GM12878 (cell line): ENCODE data around the gene TICRR. TPM values are rescaled to one million over a fixed set of nuclear protein-coding genes. Genes with fewer than 3 reads are reported as not detected.

Experiments used
- ATAC-seq: fragments of 200-7000 bp; cut with Tn5 transposase; 3 replicates; pipeline ENCODE4 v1.9.1; 2020; ENCODE audit warnings: mild to moderate bottlenecking, moderate library complexity
- BruUV-seq: library from RNA; stranded (reverse); fragments of 400-500 nt; replicated peaks from 2 replicates; lab custom pipeline; 2021; lab: Mats Ljungman, UMichigan
- CTCF ChIA-PET: fragments of 300-600 bp; sonication (Branson Sonifier 250); formaldehyde crosslinking; extraction: SDS; loops from one replicate; lab custom pipeline; 2021; ENCODE audit warnings: inconsistent platforms; lab: Yijun Ruan, JAX
- POLR2A ChIA-PET: fragments of 350-600 bp; formaldehyde crosslinking; extraction: SDS; loops from one replicate; lab custom pipeline; 2021; ENCODE audit warnings: inconsistent platforms; lab: Charles Lee
- RAD21 ChIA-PET: fragments of 300-600 bp; sonication (Branson Sonifier 250); formaldehyde crosslinking; loops from one replicate; lab custom pipeline; 2023; ENCODE audit warnings: antibody characterized with exemption; ENCODE audit not compliant: unreplicated experiment; lab: Charles Lee
- SMC1A ChIA-PET: fragments of 300-600 bp; sonication (Branson Sonifier 250); formaldehyde crosslinking; loops from one replicate; lab custom pipeline; 2023; ENCODE audit not compliant: unreplicated experiment, uncharacterized antibody; lab: Charles Lee
- DNase-seq: peaks from one replicate; pipeline ENCODE4 v3.0.0-alpha.2; 2011; ENCODE audit warnings: low read depth, low spot score
- FAIRE-seq: peaks from 3 replicates; lab custom pipeline; 2011; peaks lifted over from hg19 to GRCh38; lab: Jason Lieb, UNC
- H2AFZ ChIP-seq: 2 replicates; pipeline ENCODE4 v1.6.0; 2011; ENCODE audit warnings: low read depth, low read length, control low read depth; ENCODE audit not compliant: control insufficient read depth
- H3K27ac ChIP-seq: 2 replicates; pipeline ENCODE4 v1.5.1; 2011; ENCODE audit warnings: control low read depth; ENCODE audit not compliant: control insufficient read depth, insufficient read depth
- H3K27me3 ChIP-seq, 2 experiments: replicated peaks in 1 of 2; 2 replicates each; pipeline versions ENCODE4 v1.6.0 to v1.6.1; 2011; ENCODE audit warnings: low read length in 1 of 2; ENCODE audit not compliant: control insufficient read depth in 2 of 2, insufficient read depth in 2 of 2
- H3K36me3 ChIP-seq, 2 experiments: 2 replicates each; pipeline ENCODE4 v1.5.1; 2011; ENCODE audit warnings: low read length in 1 of 2; ENCODE audit not compliant: control insufficient read depth in 2 of 2, insufficient read depth in 2 of 2
- H3K4me1 ChIP-seq: 2 replicates; pipeline ENCODE4 v1.6.1; 2011; ENCODE audit warnings: mild to moderate bottlenecking, low read length, moderate library complexity, mixed read lengths; ENCODE audit not compliant: control insufficient read depth, insufficient read depth
- H3K4me2 ChIP-seq: 2 replicates; pipeline ENCODE4 v1.6.0; 2011; ENCODE audit warnings: control low read depth; ENCODE audit not compliant: control insufficient read depth, insufficient read depth
- H3K4me3 ChIP-seq: fragments of 200-600 bp; sonication (generic); 2 replicates; pipeline ENCODE4 v1.5.1; 2016
- H3K79me2 ChIP-seq: 2 replicates; pipeline ENCODE4 v1.6.0; 2011; ENCODE audit warnings: low read length; ENCODE audit not compliant: control insufficient read depth, insufficient read depth
- H3K9ac ChIP-seq: 2 replicates; pipeline ENCODE4 v1.8.0; 2011; ENCODE audit warnings: low read length, control low read depth, mixed read lengths; ENCODE audit not compliant: control insufficient read depth, insufficient read depth
- H3K9me3 ChIP-seq: replicated peaks from 3 replicates; pipeline ENCODE4 v1.5.1; 2011; ENCODE audit warnings: mild to moderate bottlenecking, low read length; ENCODE audit not compliant: control insufficient read depth, insufficient read depth
- H4K20me1 ChIP-seq: 2 replicates; pipeline ENCODE4 v1.6.0; 2011; ENCODE audit not compliant: control insufficient read depth, insufficient read depth
- EGR1 ChIP-seq, 2 experiments: IDR thresholded peaks; 1 replicate in 1 of 2; 2 replicates in 1 of 2; pipeline ENCODE4 v1.6.1; 2011 to 2012; ENCODE audit warnings: low read depth in 2 of 2, low read length in 2 of 2, borderline replicate concordance in 1 of 2, mild to moderate bottlenecking in 1 of 2, moderate library complexity in 1 of 2
- ESRRA ChIP-seq: IDR thresholded peaks from 2 replicates; pipeline ENCODE4 v1.6.1; 2012; ENCODE audit warnings: mild to moderate bottlenecking, low read length, improper control_type of control experiment
- IRF5 ChIP-seq: fragments of 450-650 bp; IDR thresholded peaks from 2 replicates; pipeline ENCODE4 v1.6.1; 2017; ENCODE audit warnings: borderline replicate concordance
- PML ChIP-seq: IDR thresholded peaks from 2 replicates; pipeline ENCODE4 v1.6.1; 2012; ENCODE audit warnings: low read length, inconsistent platforms
- SPI1 ChIP-seq: IDR thresholded peaks from 2 replicates; pipeline ENCODE4 v1.6.1; 2011; ENCODE audit warnings: low read depth, mild to moderate bottlenecking, low read length, moderate library complexity, borderline replicate concordance; ENCODE audit not compliant: insufficient read depth
- SREBF2 ChIP-seq: IDR thresholded peaks from 2 replicates; pipeline ENCODE4 v1.6.1; 2012; ENCODE audit warnings: mild to moderate bottlenecking, low read length
- TCF12 ChIP-seq: IDR thresholded peaks from 2 replicates; pipeline ENCODE4 v1.6.1; 2011; ENCODE audit warnings: low read depth, mild to moderate bottlenecking, low read length
- USF2 ChIP-seq: IDR thresholded peaks from 2 replicates; pipeline ENCODE4 v1.6.1; 2011; ENCODE audit warnings: low read depth, low read length, improper control_type of control experiment, borderline replicate concordance
- WGBS: methylation state at CpG from one replicate; pipeline ENCODE4 v1.1.6; 2016; ENCODE audit warnings: low lambda C conversion rate; ENCODE audit not compliant: insufficient replicate concordance, insufficient coverage; ENCODE audit errors: missing lambda C conversion rate; 5-methylcytosine and 5-hydroxymethylcytosine counted together
- in situ Hi-C: fragments of 300-500 bp; cut with MboI; formaldehyde crosslinking; loops from 9 replicates; pipeline ENCODE4 v1.14.3; 2018; ENCODE audit warnings: mixed read lengths
- intact Hi-C: fragments of 100-400 bp; cut with micrococcal nuclease; formaldehyde crosslinking; loops from one replicate; pipeline ENCODE4 v1.14.2; 2022; ENCODE audit not compliant: unreplicated experiment
- polyA plus RNA-seq, 11 experiments: library from polyadenylated mRNA; depleted of rRNA in 4 of 11; unstranded in 6 of 11; stranded (reverse) in 5 of 11; fragments of >200 nt; fragmentation: Nextera tagmentation in 4 of 11; fragmentation: Illumina TruSeq in 1 of 11; extraction: Ambion mirVana in 4 of 11; extraction: Trizol in 1 of 11; gene quantifications; 1 replicate in 1 of 11; 2 replicates in 10 of 11; pipeline versions ENCODE4 v1.2.1 to v1.2.3, GENCODE V29; 2011 to 2016; ENCODE audit warnings: inconsistent platforms in 2 of 11, missing spikeins in 2 of 11, low read depth in 1 of 11
- total RNA-seq, 4 experiments: library from RNA; depleted of rRNA in 3 of 4; stranded (reverse); fragments of >200 nt in 3 of 4; fragmentation: Illumina TruSeq in 1 of 4; extraction: Trizol in 1 of 4; gene quantifications; 2 replicates each; pipeline versions ENCODE4 v1.2.1 to v1.2.3, GENCODE V29; 2013 to 2021

Gene TICRR
- total and polyA plus RNA-seq, 10 of the 15 experiments (the other 5 are each of a cell fraction or from before 2014, with no cell fraction given) = 0.58 to 21.5 (median 11.5) TPM

GRCh38 chr15:89628806-89629715 is 53.8 kb downstream of the TICRR start:
- Histone ChIP-seq H3K36me3 (peaks cover 16 to 42% of the 10 kb centered on the region in 2 experiments), H3K27ac (no peak overlapping the region)
- RAD21 ChIA-PET = no interaction called here
- BruUV-seq = no TSS peak
- peak; percentile 8; the same call in 1 of the 2 replicates for TF ChIP-seq SPI1
- no peak for TF ChIP-seq PML
- no peak for TF ChIP-seq ESRRA
- TF ChIP-seq SREBF2 = no peak
- no peak for TF ChIP-seq TCF12
- no peak for TF ChIP-seq IRF5
- TF ChIP-seq USF2 = no peak
- TF ChIP-seq EGR1 (IDR thresholded peaks at IDR 0.05; ENCODE audit: borderline replicate concordance in 1 of 2, low read depth in 2 of 2, low read length in 2 of 2) = no peak
- TF ChIP-seq, all 136 proteins: peak for 1
- no peak for DNase-seq
- Histone ChIP-seq H3K4me3 (no peak overlapping the region), H3K79me2 (no peaks in the 10 kb centered on the region), H2AFZ (no peak overlapping the region), H3K27me3 (no peaks in the 10 kb centered on the region), H3K4me1 (no peaks in the 10 kb centered on the region), H4K20me1 (no peaks in the 10 kb centered on the region), H3K9ac (no peak overlapping the region), H3K9me3 (no peaks in the 10 kb centered on the region; the same call in 2 of the 3 replicates), H3K4me2 (no peak overlapping the region)
- WGBS = 98% methylated on average over 18 of the region's 30 CpGs
- ChIA-PET CTCF (no interaction called here), POLR2A (interaction anchor here (0.6 kb wide), 1 partner anchor 14 kb away, joined by 3 read pairs; no protein-coding TSS in a partner anchor), SMC1A (no interaction called here)
- in situ Hi-C loops (no loop called here), intact Hi-C loops (no loop called here)
- ATAC-seq = no peak
- no peak for FAIRE-seq
